ENCODE data around the gene NAALADL1. TPM values are rescaled to one million over a fixed set of nuclear protein-coding genes. Genes with fewer than 3 reads are reported as not detected.

NAALADL1 gene
- polyA plus RNA-seq, 4 donors, result 26.5 to 436 (median 104) TPM

DNA sequence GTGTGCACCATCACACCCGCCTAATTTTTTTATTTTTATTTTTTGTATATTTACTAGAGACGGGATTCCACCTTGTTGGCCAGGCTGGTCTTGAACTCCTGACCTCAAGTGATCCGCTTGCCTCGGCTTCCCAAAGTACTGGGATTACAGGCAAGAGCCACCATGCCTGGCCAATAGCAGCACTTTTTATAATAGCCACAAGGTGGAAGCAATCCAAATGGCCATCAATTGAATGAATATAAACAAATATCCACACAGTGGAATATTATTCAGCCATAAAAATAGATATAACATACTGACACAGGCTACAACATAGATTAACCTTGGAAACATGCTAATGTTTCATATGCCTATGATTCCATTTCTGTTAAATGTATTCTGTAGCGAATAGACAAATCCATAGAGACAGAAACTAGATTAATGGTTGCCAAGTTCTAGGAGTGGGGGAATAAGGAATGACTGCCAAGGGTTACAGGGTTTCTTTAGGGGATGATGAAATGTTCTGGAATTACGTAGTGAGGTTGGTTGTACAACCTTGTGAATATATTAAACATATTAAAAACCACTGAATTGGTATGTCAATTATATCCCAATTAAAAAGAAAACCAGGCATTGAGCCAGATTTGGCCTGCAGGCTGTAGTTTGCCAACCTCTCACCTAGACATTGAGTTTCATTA, 42.5 kb upstream of the NAALADL1 start:
- Histone ChIP-seq H3K4me3 (ENCODE audit: low read depth in 1 of 3, low read length in 3 of 3) (no peak overlapping the region), H3K27ac (ENCODE audit: low read depth in 1 of 3, low read length in 2 of 3) (no peak overlapping the region), H3K27me3 (ENCODE audit: control insufficient read depth in 3 of 3, insufficient read depth in 3 of 3, low read length in 3 of 3) (no peaks in the 10 kb centered on the region), H3K9me3 (ENCODE audit: control insufficient read depth in 2 of 2, insufficient read depth in 1 of 2, low read depth in 1 of 2, low read length in 1 of 2) (no peaks in the 10 kb centered on the region), H3K36me3 (ENCODE audit: control insufficient read depth in 3 of 3, insufficient read depth in 2 of 3, low read depth in 1 of 3, low read length in 3 of 3) (peaks cover 0 to 50% (median 4%) of the 10 kb centered on the region in 3 donors), H3K4me1 (ENCODE audit: control insufficient read depth in 3 of 3, insufficient read depth in 2 of 3, low read depth in 1 of 3, low read length in 2 of 3) (peaks cover 0 to 8% (median 3%) of the 10 kb centered on the region in 3 donors)
- DNase-seq (no peak), FAIRE-seq (no peak)
- WGBS, 3 donors, result 89 to 94% (median 90%) methylated on average over 6 of the region's 6 CpGs

DNA sequence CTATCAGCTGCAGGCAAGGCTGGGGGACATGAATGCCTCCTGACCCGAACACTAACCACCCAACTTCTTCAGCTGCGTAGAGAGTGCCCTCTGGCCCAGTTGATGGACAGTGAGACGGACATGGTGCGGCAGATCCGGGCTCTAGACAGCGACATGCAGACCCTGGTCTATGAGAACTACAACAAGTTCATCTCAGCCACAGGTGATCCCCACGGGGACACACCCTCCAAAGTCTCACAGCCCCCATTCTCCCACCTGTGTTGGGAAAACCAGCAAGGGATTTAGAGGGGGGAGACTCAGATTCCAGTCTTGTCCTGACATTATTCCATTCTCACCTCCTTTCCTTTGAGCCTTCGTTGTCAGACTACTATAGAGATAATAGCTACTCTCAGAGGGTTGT, 38.6 kb upstream of the NAALADL1 start:
- Histone ChIP-seq H3K9me3 (ENCODE audit: control insufficient read depth in 2 of 2, insufficient read depth in 1 of 2, low read depth in 1 of 2, low read length in 1 of 2) (no peaks in the 10 kb centered on the region), H3K27ac (ENCODE audit: low read depth in 1 of 3, low read length in 2 of 3) (peak overlapping the region; percentile 6 to 97 (median 85)), H3K4me1 (ENCODE audit: control insufficient read depth in 3 of 3, insufficient read depth in 2 of 3, low read depth in 1 of 3, low read length in 2 of 3) (peaks cover 0 to 15% (median 3%) of the 10 kb centered on the region in 3 donors), H3K36me3 (ENCODE audit: control insufficient read depth in 3 of 3, insufficient read depth in 2 of 3, low read depth in 1 of 3, low read length in 3 of 3) (peaks cover 0 to 28% (median 0%) of the 10 kb centered on the region in 3 donors), H3K4me3 (ENCODE audit: low read depth in 1 of 3, low read length in 3 of 3) (peak overlapping the region; percentile 70 to 77 (median 76)), H3K27me3 (ENCODE audit: control insufficient read depth in 3 of 3, insufficient read depth in 3 of 3, low read length in 3 of 3) (no peaks in the 10 kb centered on the region)
- no peak for DNase-seq
- 21 to 41% (median 39%) methylated on average over 8 of the region's 8 CpGs for WGBS, 3 donors
- no peak for FAIRE-seq

DNA sequence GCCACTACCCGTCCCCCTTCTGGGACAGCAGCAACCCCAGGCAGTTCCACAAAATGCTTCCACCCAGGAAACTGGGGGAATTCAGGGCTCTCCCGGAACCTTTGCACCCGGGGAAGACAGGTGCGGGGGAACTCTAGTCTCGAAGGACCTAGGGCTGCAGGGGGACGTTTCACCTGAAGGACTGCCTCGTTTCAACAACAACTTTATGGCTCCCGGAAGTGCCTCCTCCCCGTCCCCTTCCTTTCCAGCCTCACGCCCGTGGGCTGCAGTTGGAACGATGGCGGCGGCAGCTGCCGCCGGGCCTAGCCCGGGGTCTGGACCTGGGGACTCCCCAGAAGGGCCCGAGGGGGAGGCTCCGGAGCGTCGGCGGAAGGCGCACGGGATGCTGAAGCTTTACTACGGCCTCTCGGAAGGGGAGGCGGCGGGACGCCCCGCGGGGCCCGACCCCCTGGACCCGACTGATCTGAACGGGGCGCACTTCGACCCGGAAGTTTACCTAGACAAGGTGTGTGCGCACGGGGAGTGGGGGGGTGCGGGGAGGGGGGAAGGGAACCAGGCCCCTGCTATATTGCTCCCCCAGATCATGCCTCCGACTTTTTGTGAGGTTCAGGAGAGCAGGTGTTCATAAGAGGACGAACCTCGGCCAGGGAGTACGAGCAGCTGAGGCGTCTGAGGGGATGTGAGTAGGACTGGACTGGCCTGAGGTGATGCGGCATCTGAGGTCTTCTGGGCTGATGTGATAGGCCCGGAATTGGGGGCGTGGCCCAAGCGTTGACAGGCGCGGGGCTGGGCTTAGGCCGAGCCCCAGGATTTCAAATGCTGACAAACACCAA, 37.8 kb upstream of the NAALADL1 start, which contains the start of gene VPS51:
Gene VPS51, plus strand, starts transcription at position 241 of the 833 bp plus-strand sequence. Its CDS starts 37 bp downstream, at position 278.
- peak within 1 kb of the TSS; percentile 83 to 97 (median 85) for H3K27ac ChIP-seq (ENCODE audit: low read depth in 1 of 3, low read length in 2 of 3)
- no peaks in the 10 kb centered on the region for H3K27me3 ChIP-seq (ENCODE audit: control insufficient read depth in 3 of 3, insufficient read depth in 3 of 3, low read length in 3 of 3)
- FAIRE-seq, result no peak
- H3K36me3 ChIP-seq (ENCODE audit: control insufficient read depth in 3 of 3, insufficient read depth in 2 of 3, low read depth in 1 of 3, low read length in 3 of 3), result peaks cover 0 to 24% (median 0%) of the 10 kb centered on the region in 3 donors
- peaks cover 0 to 15% (median 3%) of the 10 kb centered on the region in 3 donors for H3K4me1 ChIP-seq (ENCODE audit: control insufficient read depth in 3 of 3, insufficient read depth in 2 of 3, low read depth in 1 of 3, low read length in 2 of 3)
- DNase-seq, result peak; percentile 94 to 95
- peak within 1 kb of the TSS; percentile 70 to 77 (median 76) for H3K4me3 ChIP-seq (ENCODE audit: low read depth in 1 of 3, low read length in 3 of 3)
- no peaks in the 10 kb centered on the region for H3K9me3 ChIP-seq (ENCODE audit: control insufficient read depth in 2 of 2, insufficient read depth in 1 of 2, low read depth in 1 of 2, low read length in 1 of 2)
- WGBS, 3 donors, result 1% methylated on average over 31 to 52 of the region's 52 CpGs

DNA sequence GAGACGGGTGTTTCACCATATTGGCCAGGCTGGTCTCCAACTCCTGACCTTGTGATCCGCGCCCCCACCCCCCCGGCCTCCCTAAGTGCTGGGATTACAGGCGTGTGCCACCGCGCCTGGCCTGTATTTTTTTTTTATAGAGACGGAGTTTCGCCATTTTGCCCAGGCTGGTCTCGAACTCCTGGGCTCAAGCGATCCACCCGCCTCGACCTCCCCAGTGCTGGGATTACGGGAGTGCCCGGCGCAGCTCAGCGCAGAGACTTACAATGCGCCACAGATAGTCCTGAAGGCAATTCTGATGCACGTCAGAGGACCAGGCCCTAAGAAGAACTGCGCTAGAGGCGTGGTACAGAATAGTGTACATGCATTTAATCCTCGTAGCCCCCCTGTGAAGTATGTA, 37.1 kb upstream of the NAALADL1 start:
- FAIRE-seq (no peak), DNase-seq (no peak)
- Histone ChIP-seq H3K36me3 (ENCODE audit: control insufficient read depth in 3 of 3, insufficient read depth in 2 of 3, low read depth in 1 of 3, low read length in 3 of 3) (peaks cover 0 to 24% (median 0%) of the 10 kb centered on the region in 3 donors), H3K4me3 (ENCODE audit: low read depth in 1 of 3, low read length in 3 of 3) (peak overlapping the region in 1 of 3 donors; percentile 70), H3K27ac (ENCODE audit: low read depth in 1 of 3, low read length in 2 of 3) (peak overlapping the region in 2 of 3 donors; percentile 85 to 97), H3K27me3 (ENCODE audit: control insufficient read depth in 3 of 3, insufficient read depth in 3 of 3, low read length in 3 of 3) (no peaks in the 10 kb centered on the region), H3K9me3 (ENCODE audit: control insufficient read depth in 2 of 2, insufficient read depth in 1 of 2, low read depth in 1 of 2, low read length in 1 of 2) (no peaks in the 10 kb centered on the region), H3K4me1 (ENCODE audit: control insufficient read depth in 3 of 3, insufficient read depth in 2 of 3, low read depth in 1 of 3, low read length in 2 of 3) (peaks cover 0 to 15% (median 3%) of the 10 kb centered on the region in 3 donors)
- 76 to 81% (median 79%) methylated on average over 22 of the region's 22 CpGs for WGBS, 3 donors

DNA sequence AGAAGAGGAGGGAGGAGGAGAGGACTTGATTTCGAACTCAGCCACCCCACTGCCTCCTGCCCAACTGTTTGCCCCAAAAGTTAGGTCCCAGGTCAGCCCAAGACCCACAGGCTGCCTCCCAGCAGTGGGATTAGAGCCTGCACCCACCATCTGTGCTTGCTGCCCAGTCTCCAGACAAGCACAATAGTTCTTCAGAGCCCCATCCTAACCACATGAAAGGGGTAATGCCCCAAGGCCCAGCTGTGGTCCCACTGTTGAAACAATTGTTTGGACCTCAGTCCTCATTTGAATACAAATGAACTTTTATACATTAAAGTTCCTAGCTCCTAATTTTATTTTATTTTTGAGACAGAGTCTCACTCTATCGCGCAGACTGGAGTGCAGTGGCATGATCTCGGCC, 32.3 kb upstream of the NAALADL1 start:
- no peak for DNase-seq
- H3K27me3 ChIP-seq (ENCODE audit: control insufficient read depth in 3 of 3, insufficient read depth in 3 of 3, low read length in 3 of 3), result no peaks in the 10 kb centered on the region
- FAIRE-seq, result no peak
- H3K4me1 ChIP-seq (ENCODE audit: control insufficient read depth in 3 of 3, insufficient read depth in 2 of 3, low read depth in 1 of 3, low read length in 2 of 3), result peaks cover 0 to 6% (median 0%) of the 10 kb centered on the region in 3 donors
- no peak overlapping the region for H3K27ac ChIP-seq (ENCODE audit: low read depth in 1 of 3, low read length in 2 of 3)
- no peak overlapping the region for H3K4me3 ChIP-seq (ENCODE audit: low read depth in 1 of 3, low read length in 3 of 3)
- peaks cover 7 to 43% (median 11%) of the 10 kb centered on the region in 3 donors for H3K36me3 ChIP-seq (ENCODE audit: control insufficient read depth in 3 of 3, insufficient read depth in 2 of 3, low read depth in 1 of 3, low read length in 3 of 3)
- H3K9me3 ChIP-seq (ENCODE audit: control insufficient read depth in 2 of 2, insufficient read depth in 1 of 2, low read depth in 1 of 2, low read length in 1 of 2), result no peaks in the 10 kb centered on the region
- WGBS, 3 donors, result 94 to 99% (median 95%) methylated on average over 4 of the region's 4 CpGs

DNA sequence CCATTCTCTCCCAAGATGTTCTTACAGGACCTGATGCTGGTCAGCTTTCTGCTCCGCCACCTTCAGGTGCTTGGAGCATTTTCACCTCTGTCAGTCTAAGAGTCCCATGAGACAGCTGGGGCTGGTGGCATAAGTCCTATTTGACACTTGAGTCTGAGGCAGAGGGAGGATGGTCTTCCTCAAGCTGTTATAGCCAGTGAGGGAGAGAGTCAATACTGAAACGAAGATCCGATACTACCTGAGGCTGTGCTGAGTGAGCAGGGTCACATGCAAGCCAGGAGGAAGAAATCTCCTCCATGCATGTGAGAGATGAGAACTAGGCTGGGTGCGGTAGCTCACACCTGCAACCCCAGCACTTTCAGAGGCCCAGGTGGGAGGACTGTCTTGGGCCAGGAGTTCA, 31.3 kb upstream of the NAALADL1 start:
- Histone ChIP-seq H3K4me3 (ENCODE audit: low read depth in 1 of 3, low read length in 3 of 3) (no peak overlapping the region), H3K27ac (ENCODE audit: low read depth in 1 of 3, low read length in 2 of 3) (no peak overlapping the region), H3K36me3 (ENCODE audit: control insufficient read depth in 3 of 3, insufficient read depth in 2 of 3, low read depth in 1 of 3, low read length in 3 of 3) (peaks cover 7 to 50% (median 11%) of the 10 kb centered on the region in 3 donors), H3K9me3 (ENCODE audit: control insufficient read depth in 2 of 2, insufficient read depth in 1 of 2, low read depth in 1 of 2, low read length in 1 of 2) (no peaks in the 10 kb centered on the region), H3K4me1 (ENCODE audit: control insufficient read depth in 3 of 3, insufficient read depth in 2 of 3, low read depth in 1 of 3, low read length in 2 of 3) (peaks cover 0 to 11% (median 2%) of the 10 kb centered on the region in 3 donors), H3K27me3 (ENCODE audit: control insufficient read depth in 3 of 3, insufficient read depth in 3 of 3, low read length in 3 of 3) (no peaks in the 10 kb centered on the region)
- no peak for DNase-seq
- 87 to 92% (median 91%) methylated on average over 4 of the region's 4 CpGs for WGBS, 3 donors
- no peak for FAIRE-seq

DNA sequence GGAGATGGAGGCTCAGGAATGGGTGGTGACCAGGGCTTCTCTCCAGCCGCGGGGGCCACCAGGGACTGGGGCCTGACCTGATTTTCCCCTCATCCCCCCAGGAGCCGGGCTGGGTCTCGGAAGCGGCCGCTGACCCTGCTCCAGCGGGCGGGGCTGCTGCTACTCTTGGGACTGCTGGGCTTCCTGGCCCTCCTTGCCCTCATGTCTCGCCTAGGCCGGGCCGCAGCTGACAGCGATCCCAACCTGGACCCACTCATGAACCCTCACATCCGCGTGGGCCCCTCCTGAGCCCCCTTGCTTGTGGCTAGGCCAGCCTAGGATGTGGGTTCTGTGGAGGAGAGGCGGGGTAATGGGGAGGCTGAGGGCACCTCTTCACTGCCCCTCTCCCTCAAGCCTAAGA, 29.5 kb upstream of the NAALADL1 start:
- no peak for FAIRE-seq

DNA sequence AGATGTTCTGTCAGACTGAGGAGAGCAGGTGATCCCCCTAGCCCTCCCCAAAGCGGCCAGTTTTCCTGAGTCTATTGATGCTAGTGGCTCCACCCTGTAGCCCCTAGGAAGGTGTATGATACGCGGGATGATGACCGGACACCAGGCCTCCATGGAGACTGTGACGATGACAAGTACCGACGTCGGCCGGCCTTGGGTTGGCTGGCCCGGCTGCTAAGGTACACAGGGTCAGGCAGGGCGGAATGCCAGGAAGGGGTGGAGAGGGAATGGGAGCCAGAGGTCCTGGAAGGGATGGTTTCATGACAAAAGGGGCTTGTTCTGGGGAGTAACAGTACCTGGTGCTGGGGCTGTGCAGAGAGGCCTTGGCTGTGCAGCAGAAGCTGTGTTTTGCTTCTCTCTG, 28.9 kb upstream of the NAALADL1 start:
- no peaks in the 10 kb centered on the region for H3K9me3 ChIP-seq (ENCODE audit: control insufficient read depth in 2 of 2, insufficient read depth in 1 of 2, low read depth in 1 of 2, low read length in 1 of 2)
- peaks cover 0 to 22% (median 2%) of the 10 kb centered on the region in 3 donors for H3K4me1 ChIP-seq (ENCODE audit: control insufficient read depth in 3 of 3, insufficient read depth in 2 of 3, low read depth in 1 of 3, low read length in 2 of 3)
- WGBS, 3 donors, result 94 to 96% (median 95%) methylated on average over 11 of the region's 11 CpGs
- FAIRE-seq, result no peak
- H3K27me3 ChIP-seq (ENCODE audit: control insufficient read depth in 3 of 3, insufficient read depth in 3 of 3, low read length in 3 of 3), result no peaks in the 10 kb centered on the region
- no peak overlapping the region for H3K4me3 ChIP-seq (ENCODE audit: low read depth in 1 of 3, low read length in 3 of 3)
- H3K36me3 ChIP-seq (ENCODE audit: control insufficient read depth in 3 of 3, insufficient read depth in 2 of 3, low read depth in 1 of 3, low read length in 3 of 3), result peaks cover 7 to 50% (median 11%) of the 10 kb centered on the region in 3 donors
- DNase-seq, result no peak
- H3K27ac ChIP-seq (ENCODE audit: low read depth in 1 of 3, low read length in 2 of 3), result no peak overlapping the region

More for the DNA sequence above, 29.5 kb upstream of the NAALADL1 start:
- no peak for DNase-seq
- no peak overlapping the region for H3K27ac ChIP-seq (ENCODE audit: low read depth in 1 of 3, low read length in 2 of 3)
- H3K27me3 ChIP-seq (ENCODE audit: control insufficient read depth in 3 of 3, insufficient read depth in 3 of 3, low read length in 3 of 3), result no peaks in the 10 kb centered on the region
- peaks cover 7 to 50% (median 11%) of the 10 kb centered on the region in 3 donors for H3K36me3 ChIP-seq (ENCODE audit: control insufficient read depth in 3 of 3, insufficient read depth in 2 of 3, low read depth in 1 of 3, low read length in 3 of 3)
- H3K4me1 ChIP-seq (ENCODE audit: control insufficient read depth in 3 of 3, insufficient read depth in 2 of 3, low read depth in 1 of 3, low read length in 2 of 3), result peaks cover 0 to 19% (median 2%) of the 10 kb centered on the region in 3 donors
- H3K4me3 ChIP-seq (ENCODE audit: low read depth in 1 of 3, low read length in 3 of 3), result no peak overlapping the region
- no peaks in the 10 kb centered on the region for H3K9me3 ChIP-seq (ENCODE audit: control insufficient read depth in 2 of 2, insufficient read depth in 1 of 2, low read depth in 1 of 2, low read length in 1 of 2)
- WGBS, 3 donors, result 94 to 95% (median 95%) methylated on average over 15 of the region's 15 CpGs
